GM12892 (cell line): ENCODE results near the gene AFAP1L1.

ENCODE experiments used
- DNase-seq: peaks from one replicate; pipeline ENCODE4 v3.0.0; 2011; ENCODE audit not compliant: insufficient read length
- FAIRE-seq: peaks from 2 replicates; lab custom pipeline; 2011; peaks lifted over from hg19 to GRCh38; lab: Jason Lieb, UNC
- POLR2A ChIP-seq: IDR thresholded peaks from 2 replicates; pipeline ENCODE4 v1.6.1; 2011; ENCODE audit warnings: low read depth, low read length, control low read depth
- POLR2AphosphoS5 ChIP-seq: IDR thresholded peaks from 2 replicates; pipeline ENCODE4 v1.6.1; 2011; ENCODE audit warnings: low read depth, low read length, control low read depth
- TAF1 ChIP-seq: IDR thresholded peaks from 2 replicates; pipeline ENCODE4 v1.6.1; 2011; ENCODE audit warnings: low read depth, mild to moderate bottlenecking, control low read depth, low read length, borderline replicate concordance

The AFAP1L1 gene

DNA sequence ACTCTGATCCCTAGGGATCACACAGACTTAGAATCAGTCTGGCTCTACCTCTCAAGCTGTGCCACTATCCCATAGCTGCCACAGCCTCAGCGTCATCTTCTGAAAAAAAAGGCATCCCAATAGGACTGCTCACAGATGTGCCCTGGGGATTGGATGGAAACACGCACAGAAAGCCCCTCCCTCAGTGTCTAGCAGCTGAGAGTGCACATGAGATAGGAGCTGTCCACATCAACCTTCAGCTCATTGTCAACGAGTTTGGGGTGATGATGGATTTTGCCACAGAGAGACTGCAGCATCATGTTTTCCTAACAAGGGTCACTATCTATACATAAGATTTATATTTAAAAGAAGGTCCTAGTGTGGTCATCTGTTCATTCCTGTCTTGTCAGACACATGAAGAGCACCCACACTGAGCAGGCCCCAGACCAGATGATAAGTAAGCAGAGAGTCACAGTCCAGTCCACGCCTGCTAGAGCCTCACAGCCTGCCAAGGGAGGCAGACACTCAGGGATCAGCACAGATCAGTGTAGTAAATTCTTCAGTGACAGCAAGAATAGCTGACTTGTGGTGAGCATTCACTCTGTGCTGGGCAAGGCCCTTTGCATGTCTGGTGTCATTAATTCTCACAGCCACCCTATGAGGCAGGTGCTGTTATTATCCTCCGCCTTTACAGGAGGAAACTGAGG is 25.8 kb downstream of the AFAP1L1 start:
- no peak for DNase-seq
- TF ChIP-seq POLR2A = no peak
- no peak for TF ChIP-seq TAF1
- TF ChIP-seq POLR2AphosphoS5 = no peak
- FAIRE-seq = no peak

GRCh38 chr5:149298163-149298562 is 26.5 kb downstream of the AFAP1L1 start:
- DNase-seq (no peak), FAIRE-seq (no peak)

GRCh38 chr5:149298842-149299404 is 27.3 kb downstream of the AFAP1L1 start:
- FAIRE-seq (no peak), DNase-seq (no peak)
- no peak for TF ChIP-seq POLR2A
- no peak for TF ChIP-seq POLR2AphosphoS5
- no peak for TF ChIP-seq TAF1

More at GRCh38 chr5:149298163-149298562, 26.5 kb downstream of the AFAP1L1 start:
- TF ChIP-seq POLR2AphosphoS5 = no peak
- TF ChIP-seq POLR2A = no peak
- TF ChIP-seq TAF1 = no peak

- no peak for TF ChIP-seq TAF1
- no peak for TF ChIP-seq POLR2AphosphoS5
- no peak for TF ChIP-seq POLR2A
- no peak for DNase-seq
- FAIRE-seq = no peak
Measured at GRCh38 chr5:149299451-149300054, 27.9 kb downstream of the AFAP1L1 start.

DNA sequence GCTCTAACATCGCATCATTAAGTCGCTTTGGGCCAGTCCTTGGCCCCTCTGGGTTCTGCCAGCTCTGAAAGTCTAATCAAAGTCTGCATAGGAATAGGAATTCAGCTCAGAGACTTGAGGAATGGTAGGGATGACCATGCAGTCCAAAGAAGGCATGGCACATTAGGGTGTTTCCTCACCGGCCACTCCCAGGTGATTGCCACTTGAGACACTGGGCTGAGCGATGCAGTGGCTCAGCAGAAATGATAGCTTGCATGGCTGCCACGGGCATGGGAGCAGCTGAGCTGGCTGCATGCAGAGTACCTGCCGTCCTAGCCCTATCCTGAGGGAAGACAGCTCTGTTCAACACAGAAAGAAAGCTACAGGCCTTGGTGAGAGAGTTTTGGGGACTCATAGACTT is 28.8 kb downstream of the AFAP1L1 start:
- no peak for TF ChIP-seq POLR2A
- no peak for TF ChIP-seq TAF1
- TF ChIP-seq POLR2AphosphoS5 = no peak
- FAIRE-seq (no peak), DNase-seq (no peak)

DNA sequence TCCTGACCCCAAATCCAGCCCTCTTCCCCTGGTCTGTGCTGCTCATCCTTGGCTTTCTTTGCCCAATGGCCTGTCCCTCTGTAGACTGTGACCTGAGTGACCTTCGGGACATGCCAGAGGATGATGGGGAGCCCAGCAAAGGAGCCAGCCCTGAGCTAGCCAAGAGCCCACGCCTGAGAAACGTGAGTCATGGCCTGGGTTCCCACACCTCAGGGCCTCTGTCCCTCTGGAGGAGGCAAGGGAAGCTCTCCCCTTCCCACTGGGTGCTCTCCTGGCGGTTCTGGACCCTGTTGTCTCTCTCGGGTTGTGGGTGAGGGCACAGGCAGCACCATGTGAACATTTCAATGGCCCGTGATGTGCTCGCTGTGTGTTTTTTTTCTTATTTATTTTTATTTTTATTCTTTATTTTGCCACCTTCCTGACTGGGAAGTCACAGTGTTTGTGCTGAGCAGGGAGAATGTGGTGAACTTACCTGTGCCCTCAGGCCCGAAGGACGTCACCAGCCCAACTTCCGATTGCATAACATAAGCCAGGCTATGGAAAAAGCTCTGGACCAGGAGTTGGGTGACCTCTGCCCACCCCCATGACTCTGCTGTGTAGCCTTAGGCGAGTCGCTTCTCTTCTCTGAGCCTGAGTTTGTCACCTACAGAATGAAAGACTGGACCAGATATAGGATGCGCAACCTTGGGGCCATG is 29.5 kb downstream of the AFAP1L1 start:
- FAIRE-seq (no peak), DNase-seq (no peak)
- TF ChIP-seq POLR2AphosphoS5 (no peak), POLR2A (no peak), TAF1 (no peak)

- no peak for FAIRE-seq
- DNase-seq = no peak
- TF ChIP-seq POLR2A = no peak
- no peak for TF ChIP-seq TAF1
- TF ChIP-seq POLR2AphosphoS5 = no peak
Measured at GRCh38 chr5:149301744-149302380, 30.2 kb downstream of the AFAP1L1 start.

GRCh38 chr5:149302641-149303040 is 31.0 kb downstream of the AFAP1L1 start:
- FAIRE-seq (no peak), DNase-seq (no peak)
- TF ChIP-seq POLR2A = no peak

DNA sequence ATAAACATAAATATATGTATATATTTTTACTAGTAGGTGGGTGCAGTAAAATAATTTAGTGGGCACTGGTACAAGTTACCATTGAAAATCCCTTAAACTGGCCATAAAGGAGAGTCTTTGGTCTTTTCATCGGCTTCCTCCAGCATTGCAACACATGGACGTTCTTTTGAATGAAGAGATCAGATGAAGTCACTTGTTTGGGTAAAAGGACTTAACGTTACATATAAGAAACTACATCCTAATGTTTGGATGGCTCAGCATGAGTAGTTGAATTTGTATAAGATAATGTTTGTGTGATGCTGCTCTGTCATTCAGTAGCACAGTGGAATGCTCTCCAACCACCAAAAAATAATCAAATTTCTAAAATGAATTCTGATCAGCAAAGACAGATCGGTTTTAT is 31.6 kb downstream of the AFAP1L1 start:
- no peak for FAIRE-seq
- no peak for TF ChIP-seq POLR2AphosphoS5
- TF ChIP-seq TAF1 = no peak
- TF ChIP-seq POLR2A = no peak
- DNase-seq = no peak

DNA sequence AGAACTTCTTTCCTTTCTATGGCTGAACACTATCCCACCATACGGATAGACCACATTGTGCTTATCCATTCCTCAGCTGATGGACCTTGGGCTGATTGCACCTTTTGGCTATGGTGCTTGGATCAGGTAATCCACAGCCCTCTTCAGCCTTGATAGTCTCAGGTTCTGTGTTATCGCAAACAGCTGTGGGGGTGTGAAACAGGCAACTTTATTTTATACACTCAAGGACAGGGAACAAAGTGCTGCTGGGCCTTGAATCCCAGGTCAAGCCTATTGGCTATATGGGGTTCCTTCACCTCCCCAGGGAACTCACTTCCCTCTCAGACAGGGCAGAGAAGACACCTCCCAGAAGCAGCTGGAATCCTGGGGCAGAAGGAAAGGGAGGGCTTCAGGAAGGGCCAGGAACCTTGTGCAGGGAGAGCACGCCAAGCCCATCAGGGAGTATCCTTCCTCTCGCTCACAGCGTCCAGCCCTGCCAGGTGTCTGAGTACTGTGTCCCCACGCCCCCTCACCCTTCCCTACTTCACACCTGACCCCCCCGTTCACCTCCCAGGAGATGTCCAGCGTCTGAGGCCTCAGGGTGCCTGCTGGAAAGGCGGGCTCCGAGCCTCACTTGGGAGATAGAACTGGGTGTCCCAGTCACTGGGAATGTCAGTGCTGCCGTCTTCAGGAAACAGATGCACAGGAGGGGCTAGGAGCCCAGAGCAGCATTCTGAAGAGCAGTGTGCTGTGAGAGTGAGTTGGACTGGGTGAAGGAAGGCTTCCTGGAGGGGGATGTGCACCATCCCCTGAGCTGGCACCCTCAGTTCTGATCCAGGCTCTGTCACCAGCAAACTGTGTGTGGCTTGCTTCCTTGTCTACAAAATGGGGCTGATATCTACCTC is 32.8 kb downstream of the AFAP1L1 start:
- no peak for FAIRE-seq
- TF ChIP-seq POLR2AphosphoS5 (no peak), TAF1 (no peak), POLR2A (no peak)
- no peak for DNase-seq

DNA sequence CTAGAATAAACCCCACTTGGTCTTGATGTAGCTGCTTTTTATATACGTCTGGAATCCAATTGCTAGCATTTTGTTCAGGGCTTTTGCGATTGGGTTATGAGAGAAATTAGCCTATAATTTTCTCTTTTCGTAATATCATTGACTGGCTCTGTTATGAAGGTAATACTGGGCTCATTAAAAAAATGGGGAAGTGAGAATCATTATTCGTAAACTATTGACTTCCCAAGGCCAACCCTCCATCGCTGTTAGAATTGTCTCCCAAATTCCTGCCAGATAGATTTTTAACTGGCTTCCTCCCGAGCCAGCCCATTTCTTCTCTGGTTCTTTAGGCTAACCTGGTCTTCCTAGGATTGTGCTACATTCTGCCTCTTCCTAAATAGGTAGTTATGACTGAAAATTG is 37.7 kb downstream of the AFAP1L1 start:
- TF ChIP-seq POLR2AphosphoS5 = no peak
- no peak for TF ChIP-seq POLR2A
- no peak for TF ChIP-seq TAF1
- FAIRE-seq (no peak), DNase-seq (no peak)
